Transverse colon (tissue), 4 donors: ENCODE data around the gene FKBP7. TPM values are rescaled to one million over a fixed set of nuclear protein-coding genes. Genes with fewer than 3 reads are reported as not detected.

Experiments used
- DNase-seq: peaks from one replicate; pipeline ENCODE4 v3.0.0-alpha.2; 2019
- H3K27ac ChIP-seq, 4 donors: fragments of 200-600 bp; sonication (generic); 2 replicates each; pipeline ENCODE4 v1.5.1; 2016 to 2018; ENCODE audit warnings: inconsistent platforms in 4 of 4
- H3K27me3 ChIP-seq: fragments of 200-600 bp; sonication (generic); 2 replicates; pipeline ENCODE4 v1.5.1; 2017; ENCODE audit warnings: inconsistent platforms
- H3K36me3 ChIP-seq, 4 donors: fragments of 200-600 bp; sonication (generic); 2 replicates each; pipeline ENCODE4 v1.5.1; 2017 to 2019; ENCODE audit warnings: inconsistent platforms in 4 of 4
- H3K4me1 ChIP-seq, 4 donors: fragments of 200-600 bp; sonication (generic); 2 replicates each; pipeline ENCODE4 v1.5.1; 2017 to 2020; ENCODE audit warnings: inconsistent platforms in 4 of 4
- H3K4me3 ChIP-seq, 4 donors: fragments of 200-600 bp; sonication (generic); 1 replicate in 1 of 4; 2 replicates in 3 of 4; pipeline versions ENCODE4 v1.5.1 to v1.6.1; 2017 to 2019; ENCODE audit warnings: inconsistent platforms in 4 of 4
- H3K9me3 ChIP-seq, 2 donors: fragments of 200-600 bp; sonication (generic); 2 replicates each; pipeline ENCODE4 v1.5.1; 2017 to 2019; ENCODE audit warnings: inconsistent platforms in 2 of 2
- CTCF ChIP-seq, 5 experiments: fragments of 200-600 bp in 3 of 5; fragments of 450-650 bp in 2 of 5; sonication (generic) in 3 of 5; IDR thresholded peaks; 1 replicate in 2 of 5; 2 replicates in 3 of 5; pipeline ENCODE4 v1.5.1; 2016 to 2017; ENCODE audit warnings: antibody characterized with exemption in 5 of 5, inconsistent platforms in 3 of 5, mild to moderate bottlenecking in 2 of 5, moderate library complexity in 1 of 5
- EP300 ChIP-seq: sonication (generic); formaldehyde crosslinking; IDR thresholded peaks from one replicate; pipeline ENCODE4 v1.6.1; 2017; ENCODE audit warnings: antibody characterized with exemption, low read depth
- POLR2A ChIP-seq: fragments of 450-650 bp; IDR thresholded peaks from one replicate; pipeline ENCODE4 v1.6.1; 2016; ENCODE audit warnings: antibody characterized with exemption, mild to moderate bottlenecking, moderate library complexity
- POLR2AphosphoS5 ChIP-seq, 3 donors: sonication (generic); formaldehyde crosslinking; IDR thresholded peaks; one replicate each; pipeline ENCODE4 v1.6.1; 2016; ENCODE audit warnings: antibody characterized with exemption in 3 of 3
- WGBS, 2 donors: methylation state at CpG; one replicate each; pipeline ENCODE4 v1.1.5; 2018; ENCODE audit warnings: low coverage in 1 of 2; 5-methylcytosine and 5-hydroxymethylcytosine counted together
- in situ Hi-C, 4 donors: fragments of 200-750 bp; cut with MboI; loops; one replicate each; pipeline versions ENCODE4 v1.15.0 to v1.15.1; 2017; ENCODE audit warnings: low sequenced_read_pairs in 3 of 4, low pct_ligation_motif_present in 1 of 4, low pct_unique_long_range_greater_than_20kb in 1 of 4
- intact Hi-C: fragments of 100-400 bp; cut with DNase I; formaldehyde crosslinking; loops from one replicate; pipeline ENCODE4 v1.15.1; 2023; ENCODE audit warnings: low total_unique reads
- total RNA-seq, 4 donors: library from RNA; depleted of rRNA; stranded (reverse); fragments of >200 nt; gene quantifications; one replicate each; pipeline ENCODE4 v1.1.0, GENCODE V29; 2016

The FKBP7 gene
- total RNA-seq, 4 donors from 2014 or later: 0.37 to 5.2 (median 2.6) TPM; not detected in 1

- intact Hi-C loops: no loop called here
- 21 to 37% methylated on average over 1 of the region's 1 CpG for WGBS, 2 donors
- Histone ChIP-seq H3K4me1 (peaks cover 0 to 21% (median 2%) of the 10 kb centered on the region in 4 donors), H3K9me3 (no peaks in the 10 kb centered on the region), H3K36me3 (no peaks in the 10 kb centered on the region), H3K27me3 (no peaks in the 10 kb centered on the region), H3K27ac (no peak overlapping the region), H3K4me3 (no peak overlapping the region)
- in situ Hi-C loops: loop anchor here (25.0 kb wide), 2 partner anchors 282 to 307 kb away; partner anchors contain the start of gene RBM45 (in 2 of the 4)
- no peak for DNase-seq
- no peak for TF ChIP-seq POLR2AphosphoS5 (IDR thresholded peaks at IDR 0.05)
- TF ChIP-seq CTCF (IDR thresholded peaks at IDR 0.05): peak in 3 of 5 experiments; percentile 11 to 20 (median 18)
These were observed 59.3 kb downstream of the FKBP7 start for GRCh38 chr2:178419123-178419522.

GRCh38 chr2:178418426-178418825 lies 60.0 kb downstream of the FKBP7 start:
- no peak overlapping the region for H3K4me3 ChIP-seq
- no peak overlapping the region for H3K27ac ChIP-seq
- no peaks in the 10 kb centered on the region for H3K9me3 ChIP-seq
- no peak for DNase-seq
- H3K4me1 ChIP-seq: peaks cover under 1 to 28% (median 4%) of the 10 kb centered on the region in 4 donors
- in situ Hi-C loops: loop anchor here (25.0 kb wide), 2 partner anchors 281 to 306 kb away; partner anchors contain the start of gene RBM45 (in 2 of the 4)
- TF ChIP-seq CTCF (IDR thresholded peaks at IDR 0.05) (no peak), POLR2A (no peak), EP300 (no peak), POLR2AphosphoS5 (IDR thresholded peaks at IDR 0.05) (no peak)
- WGBS, 2 donors: 91% methylated on average over 1 of the region's 1 CpG; no CpG with 5 or more reads in 1 of the 2 donors
- H3K27me3 ChIP-seq: no peaks in the 10 kb centered on the region
- H3K36me3 ChIP-seq: no peaks in the 10 kb centered on the region
- intact Hi-C loops: no loop called here

DNA sequence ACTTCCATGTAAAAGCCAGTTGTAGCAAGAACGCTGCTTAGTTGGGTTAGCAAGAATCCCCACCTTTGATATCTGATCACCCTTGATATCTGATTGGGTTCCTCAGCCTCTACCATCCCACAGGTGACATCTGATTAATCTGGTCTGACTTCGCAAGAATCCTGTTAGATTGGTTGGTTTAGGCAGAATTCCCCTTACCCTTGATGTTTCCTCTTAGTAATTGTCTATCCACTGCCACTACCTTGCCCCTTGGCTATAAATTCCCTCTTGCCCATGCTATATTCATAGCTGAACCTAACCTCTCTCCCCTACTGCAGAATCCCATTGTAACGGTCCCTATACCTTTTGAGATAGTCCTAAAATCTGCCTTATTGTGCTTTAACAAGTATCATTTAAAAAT lies 60.5 kb downstream of the FKBP7 start:
- WGBS, 2 donors: 91 to 92% methylated on average over 1 to 3 of the region's 3 CpGs
- no peak for DNase-seq
- H3K27me3 ChIP-seq: no peaks in the 10 kb centered on the region
- TF ChIP-seq POLR2AphosphoS5 (IDR thresholded peaks at IDR 0.05) (no peak), POLR2A (no peak), CTCF (IDR thresholded peaks at IDR 0.05) (no peak), EP300 (no peak)
- peaks cover 4 to 33% (median 7%) of the 10 kb centered on the region in 4 donors for H3K4me1 ChIP-seq
- in situ Hi-C loops (loop anchor here (25.0 kb wide), 2 partner anchors 281 to 306 kb away; partner anchors contain the start of gene RBM45 (in 2 of the 4)), intact Hi-C loops (no loop called here)
- no peaks in the 10 kb centered on the region for H3K9me3 ChIP-seq
- H3K4me3 ChIP-seq: no peak overlapping the region
- H3K27ac ChIP-seq: no peak overlapping the region
- no peaks in the 10 kb centered on the region for H3K36me3 ChIP-seq

GRCh38 chr2:178415979-178416378 lies 62.4 kb downstream of the FKBP7 start:
- Histone ChIP-seq H3K9me3 (no peaks in the 10 kb centered on the region), H3K27me3 (no peaks in the 10 kb centered on the region), H3K4me1 (peaks cover 4 to 33% (median 7%) of the 10 kb centered on the region in 4 donors), H3K4me3 (no peak overlapping the region), H3K36me3 (no peaks in the 10 kb centered on the region), H3K27ac (no peak overlapping the region)
- TF ChIP-seq CTCF (IDR thresholded peaks at IDR 0.05): no peak
- no peak for TF ChIP-seq POLR2A
- TF ChIP-seq EP300: no peak
- in situ Hi-C loops: loop anchor here (25.0 kb wide), 2 partner anchors 279 to 304 kb away; partner anchors contain the start of gene RBM45 (in 2 of the 4)
- intact Hi-C loops: no loop called here
- DNase-seq: no peak
